ENCODE data around the gene LGALS12.

DNA sequence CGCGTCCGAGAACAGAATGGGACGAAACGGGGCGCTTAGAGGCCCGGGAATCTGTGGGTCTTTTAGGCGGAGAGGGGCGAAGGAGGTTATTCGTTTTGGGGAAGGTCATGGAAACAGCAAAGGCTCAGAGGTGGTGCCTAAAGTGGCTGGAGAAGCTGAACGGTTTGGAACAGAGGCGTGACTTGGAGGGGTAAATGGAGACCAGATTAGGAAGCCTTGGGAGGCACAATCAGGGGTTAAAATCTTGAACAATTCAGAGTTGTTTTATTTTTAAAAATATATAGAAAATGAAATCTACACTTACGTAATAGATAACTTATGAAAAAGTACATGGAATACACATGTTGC lies 14.7 kb upstream of the LGALS12 start:
- TF ChIP-seq, protein P1, sequence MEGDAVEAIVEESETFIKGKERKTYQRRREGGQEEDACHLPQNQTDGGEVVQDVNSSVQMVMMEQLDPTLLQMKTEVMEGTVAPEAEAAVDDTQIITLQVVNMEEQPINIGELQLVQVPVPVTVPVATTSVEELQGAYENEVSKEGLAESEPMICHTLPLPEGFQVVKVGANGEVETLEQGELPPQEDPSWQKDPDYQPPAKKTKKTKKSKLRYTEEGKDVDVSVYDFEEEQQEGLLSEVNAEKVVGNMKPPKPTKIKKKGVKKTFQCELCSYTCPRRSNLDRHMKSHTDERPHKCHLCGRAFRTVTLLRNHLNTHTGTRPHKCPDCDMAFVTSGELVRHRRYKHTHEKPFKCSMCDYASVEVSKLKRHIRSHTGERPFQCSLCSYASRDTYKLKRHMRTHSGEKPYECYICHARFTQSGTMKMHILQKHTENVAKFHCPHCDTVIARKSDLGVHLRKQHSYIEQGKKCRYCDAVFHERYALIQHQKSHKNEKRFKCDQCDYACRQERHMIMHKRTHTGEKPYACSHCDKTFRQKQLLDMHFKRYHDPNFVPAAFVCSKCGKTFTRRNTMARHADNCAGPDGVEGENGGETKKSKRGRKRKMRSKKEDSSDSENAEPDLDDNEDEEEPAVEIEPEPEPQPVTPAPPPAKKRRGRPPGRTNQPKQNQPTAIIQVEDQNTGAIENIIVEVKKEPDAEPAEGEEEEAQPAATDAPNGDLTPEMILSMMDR (IDR thresholded peaks at IDR 0.05) = no peak
- no peak for TF ChIP-seq POLR2A (IDR thresholded peaks at IDR 0.05)

All from suprapubic skin (tissue), 3 donors.